DOHH2 (cell line): Measurements from ENCODE around the gene VSIR.

ENCODE experiments used
- H3F3A ChIP-seq: fragments of 200-600 bp; sonication (generic), shearing (Covaris generic); 2 replicates; pipeline ENCODE4 v1.6.0; 2016; ENCODE audit warnings: antibody characterized with exemption, mild to moderate bottlenecking; ENCODE audit not compliant: control insufficient read depth, insufficient read depth
- H3K27ac ChIP-seq: fragments of 200-600 bp; sonication (generic); 2 replicates; pipeline ENCODE4 v1.5.1; 2014; ENCODE audit warnings: low read depth, mild to moderate bottlenecking, low read length, moderate library complexity
- H3K27me3 ChIP-seq: fragments of 200-600 bp; sonication (generic); 2 replicates; pipeline ENCODE4 v1.6.1; 2014; ENCODE audit warnings: mild to moderate bottlenecking, low read length, mixed read lengths; ENCODE audit not compliant: control insufficient read depth
- H3K36me3 ChIP-seq: fragments of 200-600 bp; sonication (generic); 2 replicates; pipeline ENCODE4 v1.6.1; 2014; ENCODE audit warnings: mild to moderate bottlenecking, low read length, moderate library complexity, mixed read lengths; ENCODE audit not compliant: control insufficient read depth
- H3K4me1 ChIP-seq: fragments of 200-600 bp; sonication (generic); 2 replicates; pipeline ENCODE4 v1.6.1; 2014; ENCODE audit warnings: mild to moderate bottlenecking, low read length, mixed read lengths; ENCODE audit not compliant: control insufficient read depth
- H3K4me2 ChIP-seq: fragments of 200-600 bp; sonication (generic); 2 replicates; pipeline ENCODE4 v1.6.0; 2014; ENCODE audit warnings: mild to moderate bottlenecking, low read length, moderate library complexity
- H3K4me3 ChIP-seq: fragments of 200-600 bp; sonication (generic); 2 replicates; pipeline ENCODE4 v1.5.1; 2014; ENCODE audit warnings: mild to moderate bottlenecking, low read length, mixed read lengths
- H3K79me2 ChIP-seq: fragments of 200-600 bp; sonication (generic); 2 replicates; pipeline ENCODE4 v1.6.1; 2014; ENCODE audit warnings: mild to moderate bottlenecking, low read length, mixed read lengths; ENCODE audit not compliant: control insufficient read depth
- H3K9me2 ChIP-seq: fragments of 200-600 bp; sonication (generic); replicated peaks from 2 replicates; pipeline ENCODE4 v1.6.1; 2014; ENCODE audit warnings: mild to moderate bottlenecking, low read length, mixed read lengths; ENCODE audit not compliant: control insufficient read depth
- H3K9me3 ChIP-seq: fragments of 200-600 bp; sonication (generic); 2 replicates; pipeline ENCODE4 v1.6.1; 2014; ENCODE audit warnings: antibody characterized with exemption, low read length, mixed read lengths; ENCODE audit not compliant: control insufficient read depth, insufficient read depth
- H4K20me1 ChIP-seq: fragments of 200-600 bp; sonication (generic); 2 replicates; pipeline ENCODE4 v1.6.0; 2014; ENCODE audit warnings: low read depth, mild to moderate bottlenecking, antibody characterized with exemption, low read length, moderate library complexity; ENCODE audit not compliant: control insufficient read depth, insufficient read depth
- CTCF ChIP-seq: fragments of 200-600 bp; sonication (generic); IDR thresholded peaks from one replicate; pipeline ENCODE4 v1.5.1; 2014; ENCODE audit warnings: antibody characterized with exemption, mild to moderate bottlenecking, low read depth, low read length; ENCODE audit not compliant: poor library complexity, severe bottlenecking
- EZH2phosphoT487 ChIP-seq: fragments of 200-600 bp; sonication (generic); IDR thresholded peaks from 2 replicates; pipeline ENCODE4 v1.6.1; 2017; ENCODE audit warnings: borderline replicate concordance, mild to moderate bottlenecking, antibody characterized with exemption, low read length, moderate library complexity, mixed read lengths

VSIR gene

GRCh38 chr10:71753091-71753959, 20.0 kb downstream of the VSIR start:
- Histone ChIP-seq H3K4me2 (no peak overlapping the region), H3K36me3 (no peaks in the 10 kb centered on the region), H3K4me1 (peaks cover 11% of the 10 kb centered on the region), H4K20me1 (0 out of 2 replicates have a peak, but pooled peaks cover 3% of the 10 kb centered on the region), H3K9me3 (no peaks in the 10 kb centered on the region), H3K27me3 (peaks cover 76% of the 10 kb centered on the region), H3K9me2 (no peaks in the 10 kb centered on the region), H3F3A (no peaks in the 10 kb centered on the region), H3K4me3 (no peak overlapping the region), H3K79me2 (no peaks in the 10 kb centered on the region), H3K27ac (no peak overlapping the region)
- TF ChIP-seq CTCF: no peak
- no peak for TF ChIP-seq EZH2phosphoT487

- H3K4me2 ChIP-seq: no peak overlapping the region
Observed at GRCh38 chr10:71752391-71753090, 20.8 kb downstream of the VSIR start.

GRCh38 chr10:71751515-71752224, 21.6 kb downstream of the VSIR start:
- no peak overlapping the region for H3K4me2 ChIP-seq
- H3K27ac ChIP-seq: no peak overlapping the region
- H3K36me3 ChIP-seq: no peaks in the 10 kb centered on the region
- no peaks in the 10 kb centered on the region for H3F3A ChIP-seq
- peaks cover 21% of the 10 kb centered on the region for H3K4me1 ChIP-seq
- no peak overlapping the region for H3K4me3 ChIP-seq
- TF ChIP-seq EZH2phosphoT487: no peak
- no peak for TF ChIP-seq CTCF
- H3K79me2 ChIP-seq: no peaks in the 10 kb centered on the region
- peaks cover 59% of the 10 kb centered on the region for H3K27me3 ChIP-seq
- no peaks in the 10 kb centered on the region for H3K9me3 ChIP-seq
- H3K9me2 ChIP-seq: no peaks in the 10 kb centered on the region
- 0 out of 2 replicates have a peak, but pooled peaks cover 3% of the 10 kb centered on the region for H4K20me1 ChIP-seq

More at GRCh38 chr10:71752391-71753090, 20.8 kb downstream of the VSIR start:
- Histone ChIP-seq H3K27ac (no peak overlapping the region), H3F3A (no peaks in the 10 kb centered on the region), H4K20me1 (0 out of 2 replicates have a peak, but pooled peaks cover 3% of the 10 kb centered on the region), H3K9me2 (no peaks in the 10 kb centered on the region), H3K9me3 (no peaks in the 10 kb centered on the region), H3K4me3 (no peak overlapping the region), H3K36me3 (no peaks in the 10 kb centered on the region), H3K27me3 (peaks cover 68% of the 10 kb centered on the region), H3K4me1 (peaks cover 19% of the 10 kb centered on the region), H3K79me2 (no peaks in the 10 kb centered on the region)
- no peak for TF ChIP-seq CTCF
- TF ChIP-seq EZH2phosphoT487: no peak
